Measurements from ENCODE around the gene ERP29. TPM values are rescaled to one million over a fixed set of nuclear protein-coding genes. Genes with fewer than 3 reads are reported as not detected.

Gene ERP29
- polyA plus RNA-seq, 1 donor (not counting 4 experiments of a cell fraction or from before 2014, with no cell fraction given), result 89.4 TPM

DNA sequence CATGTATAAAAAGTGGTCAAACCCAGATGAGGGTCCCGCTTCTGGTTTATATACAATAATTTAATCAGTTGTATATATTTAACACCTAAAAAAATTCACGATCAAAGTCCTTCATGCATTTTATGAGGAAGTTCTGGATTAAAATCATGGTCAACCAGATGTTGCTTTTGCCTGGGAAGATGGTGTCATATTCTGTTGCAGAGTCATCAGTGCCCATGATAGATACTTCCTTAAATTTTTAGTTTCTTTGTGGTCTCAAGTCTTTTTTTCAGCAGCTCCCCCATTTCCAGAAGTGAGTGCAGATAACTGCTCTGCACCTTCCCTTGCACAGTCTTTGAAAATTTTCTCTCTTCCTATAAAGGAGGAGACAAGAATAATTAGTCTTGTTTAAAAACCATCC, 16.1 kb downstream of the ERP29 start:
- no peak for TF ChIP-seq EZH2 (IDR thresholded peaks at IDR 0.05; ENCODE audit: low read length)
- TF ChIP-seq, protein P1, sequence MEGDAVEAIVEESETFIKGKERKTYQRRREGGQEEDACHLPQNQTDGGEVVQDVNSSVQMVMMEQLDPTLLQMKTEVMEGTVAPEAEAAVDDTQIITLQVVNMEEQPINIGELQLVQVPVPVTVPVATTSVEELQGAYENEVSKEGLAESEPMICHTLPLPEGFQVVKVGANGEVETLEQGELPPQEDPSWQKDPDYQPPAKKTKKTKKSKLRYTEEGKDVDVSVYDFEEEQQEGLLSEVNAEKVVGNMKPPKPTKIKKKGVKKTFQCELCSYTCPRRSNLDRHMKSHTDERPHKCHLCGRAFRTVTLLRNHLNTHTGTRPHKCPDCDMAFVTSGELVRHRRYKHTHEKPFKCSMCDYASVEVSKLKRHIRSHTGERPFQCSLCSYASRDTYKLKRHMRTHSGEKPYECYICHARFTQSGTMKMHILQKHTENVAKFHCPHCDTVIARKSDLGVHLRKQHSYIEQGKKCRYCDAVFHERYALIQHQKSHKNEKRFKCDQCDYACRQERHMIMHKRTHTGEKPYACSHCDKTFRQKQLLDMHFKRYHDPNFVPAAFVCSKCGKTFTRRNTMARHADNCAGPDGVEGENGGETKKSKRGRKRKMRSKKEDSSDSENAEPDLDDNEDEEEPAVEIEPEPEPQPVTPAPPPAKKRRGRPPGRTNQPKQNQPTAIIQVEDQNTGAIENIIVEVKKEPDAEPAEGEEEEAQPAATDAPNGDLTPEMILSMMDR (optimal IDR thresholded peaks at IDR 0.05 in 1 of 3, IDR thresholded peaks at IDR 0.05 in 1 of 3, conservative IDR thresholded peaks at IDR 0.05 in 1 of 3; ENCODE audit: extremely low read depth in 1 of 3, insufficient read depth in 2 of 3, low read length in 3 of 3), result no peak
- DNase-seq (ENCODE audit: low read depth, low spot score), result no peak
- Histone ChIP-seq H3K9me3 (ENCODE audit: control insufficient read depth, low read depth, low read length) (no peaks in the 10 kb centered on the region), H3K4me1 (ENCODE audit: control insufficient read depth, extremely low read depth, insufficient read depth, low read length) (no peaks in the 10 kb centered on the region), H3K27ac (ENCODE audit: control insufficient read depth, insufficient read depth, low read length) (no peak overlapping the region), H3K79me2 (ENCODE audit: control insufficient read depth, insufficient read depth, low read length) (no peaks in the 10 kb centered on the region), H3K27me3 (ENCODE audit: control insufficient read depth, extremely low read depth, insufficient read depth, low read length) (no peaks in the 10 kb centered on the region), H2AFZ (ENCODE audit: control insufficient read depth, low read length) (no peak overlapping the region), H4K20me1 (ENCODE audit: control insufficient read depth, extremely low read depth, insufficient read depth, low read length) (no peaks in the 10 kb centered on the region), H3K9me1 (ENCODE audit: control insufficient read depth, extremely low read depth, insufficient read depth, low read length) (no peaks in the 10 kb centered on the region), H3K4me2 (ENCODE audit: control insufficient read depth, extremely low read depth, insufficient read depth, low read depth, low read length) (no peak overlapping the region), H3K9ac (ENCODE audit: control insufficient read depth, extremely low read depth, insufficient read depth, low read length) (no peak overlapping the region), H3K36me3 (ENCODE audit: control insufficient read depth in 2 of 2, extremely low read depth in 1 of 2, insufficient read depth in 2 of 2, low read length in 2 of 2) (peaks cover 12 to 17% of the 10 kb centered on the region in 2 experiments), H3K4me3 (ENCODE audit: control insufficient read depth in 2 of 3, extremely low read depth in 1 of 3, insufficient read depth in 2 of 3, low read depth in 1 of 3, low read length in 3 of 3) (no peak overlapping the region)
- FAIRE-seq, result no peak
- dilution Hi-C loops (cut with MboI; ENCODE audit: extremely low pct_ligation_motif_present, low sequenced_read_pairs), result no loop called here

DNA sequence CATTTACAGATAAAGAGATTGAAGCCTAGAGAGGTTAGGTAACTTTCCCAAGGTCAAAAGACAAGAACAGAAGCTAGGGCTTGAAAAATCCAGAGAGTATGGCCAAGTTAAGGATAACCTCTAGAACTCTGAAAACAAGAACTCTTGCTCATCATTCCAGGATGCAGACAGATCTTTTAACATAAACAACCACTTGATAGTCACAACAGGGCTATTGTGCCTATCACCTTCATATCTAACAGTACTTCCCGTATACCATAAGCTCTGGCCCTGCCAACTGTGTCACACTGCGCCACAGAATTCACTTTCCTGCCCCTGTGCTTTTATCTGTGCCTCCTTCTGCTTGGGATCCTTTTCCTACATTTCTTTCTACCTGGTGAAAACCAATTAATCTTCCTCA, 18.2 kb downstream of the ERP29 start:
- TF ChIP-seq, protein P1 (optimal IDR thresholded peaks at IDR 0.05 in 1 of 3, IDR thresholded peaks at IDR 0.05 in 1 of 3, conservative IDR thresholded peaks at IDR 0.05 in 1 of 3; ENCODE audit: extremely low read depth in 1 of 3, insufficient read depth in 2 of 3, low read length in 3 of 3), result no peak
- no peak for TF ChIP-seq EZH2 (IDR thresholded peaks at IDR 0.05; ENCODE audit: low read length)
- Histone ChIP-seq H2AFZ (ENCODE audit: control insufficient read depth, low read length) (no peak overlapping the region), H3K4me2 (ENCODE audit: control insufficient read depth, extremely low read depth, insufficient read depth, low read depth, low read length) (no peak overlapping the region), H3K27ac (ENCODE audit: control insufficient read depth, insufficient read depth, low read length) (no peak overlapping the region), H3K9ac (ENCODE audit: control insufficient read depth, extremely low read depth, insufficient read depth, low read length) (no peak overlapping the region), H3K9me3 (ENCODE audit: control insufficient read depth, low read depth, low read length) (no peaks in the 10 kb centered on the region), H4K20me1 (ENCODE audit: control insufficient read depth, extremely low read depth, insufficient read depth, low read length) (no peaks in the 10 kb centered on the region), H3K36me3 (ENCODE audit: control insufficient read depth in 2 of 2, extremely low read depth in 1 of 2, insufficient read depth in 2 of 2, low read length in 2 of 2) (peaks cover 19 to 22% of the 10 kb centered on the region in 2 experiments), H3K4me3 (ENCODE audit: control insufficient read depth in 2 of 3, extremely low read depth in 1 of 3, insufficient read depth in 2 of 3, low read depth in 1 of 3, low read length in 3 of 3) (no peak overlapping the region), H3K79me2 (ENCODE audit: control insufficient read depth, insufficient read depth, low read length) (no peaks in the 10 kb centered on the region), H3K9me1 (ENCODE audit: control insufficient read depth, extremely low read depth, insufficient read depth, low read length) (no peaks in the 10 kb centered on the region), H3K27me3 (ENCODE audit: control insufficient read depth, extremely low read depth, insufficient read depth, low read length) (no peaks in the 10 kb centered on the region), H3K4me1 (ENCODE audit: control insufficient read depth, extremely low read depth, insufficient read depth, low read length) (no peaks in the 10 kb centered on the region)
- DNase-seq (ENCODE audit: low read depth, low spot score) (no peak), FAIRE-seq (no peak)
- dilution Hi-C loops (cut with MboI; ENCODE audit: extremely low pct_ligation_motif_present, low sequenced_read_pairs), result no loop called here
